T-helper 2 cell treated with Interferon-gamma antibody and Interleukin-4, amounts not matched to agents 5 μg/mL and 100 μg/mL, for 36 hours (primary cell): ENCODE measurements around the gene SYNGR4.
"Not testable (repeated sequence)": the region's sequence is repeated elsewhere in the genome, so short reads cannot be mapped to it uniquely, and the experiment has no call there.

Experiments used
- DNase-seq: peaks from one replicate; pipeline ENCODE4 v3.0.0; 2021; ENCODE audit warnings: low spot score
- H3K27ac Mint-ChIP-seq: one replicate; pipeline ENCODE4 v1.8.0; 2021; ENCODE audit warnings: mild to moderate bottlenecking, mixed read lengths
- H3K27me3 Mint-ChIP-seq: one replicate; pipeline ENCODE4 v1.8.0; 2021; ENCODE audit warnings: low read depth, mixed read lengths
- H3K36me3 Mint-ChIP-seq: one replicate; pipeline ENCODE4 v1.8.0; 2021; ENCODE audit warnings: low read depth, mixed read lengths
- H3K4me1 Mint-ChIP-seq: one replicate; pipeline ENCODE4 v1.8.0; 2021; ENCODE audit warnings: low read depth, mixed read lengths
- H3K4me3 Mint-ChIP-seq: one replicate; pipeline ENCODE4 v1.8.0; 2022; ENCODE audit warnings: mild to moderate bottlenecking, moderate library complexity, mixed read lengths
- H3K9me3 Mint-ChIP-seq: one replicate; pipeline ENCODE4 v1.8.0; 2021; ENCODE audit warnings: mixed read lengths

Gene SYNGR4

GRCh38 chr19:48363810-48364597 lies at the start of gene SYNGR4, which contains the start of gene TMEM143:
SYNGR4 (plus strand) TSS chr19:48364367; CDS start chr19:48365843, 1,476 bp downstream.
TMEM143 (minus strand) TSS chr19:48363940; CDS start chr19:48363920, 20 bp downstream.
- peaks cover 21% of the 10 kb centered on the region for H3K4me1 Mint-ChIP-seq
- peak within 1 kb of the TSS; percentile 94 for H3K27ac Mint-ChIP-seq
- H3K4me3 Mint-ChIP-seq, result peak within 1 kb of the TSS; percentile 85
- H3K9me3 Mint-ChIP-seq, result no peaks in the 10 kb centered on the region
- H3K36me3 Mint-ChIP-seq, result peaks cover 3% of the 10 kb centered on the region
- DNase-seq, result peak; percentile 99
- peaks cover 4% of the 10 kb centered on the region for H3K27me3 Mint-ChIP-seq

GRCh38 chr19:48315712-48316111 lies 48.5 kb upstream of the SYNGR4 start:
- Mint-ChIP-seq H3K4me1 (peaks cover 10% of the 10 kb centered on the region), H3K36me3 (no peaks in the 10 kb centered on the region), H3K27me3 (no peaks in the 10 kb centered on the region), H3K9me3 (no peaks in the 10 kb centered on the region), H3K27ac (no peak overlapping the region), H3K4me3 (no peak overlapping the region)
- no peak for DNase-seq

GRCh38 chr19:48317708-48317960 lies 46.5 kb upstream of the SYNGR4 start:
- H3K36me3 Mint-ChIP-seq, H3K9me3 Mint-ChIP-seq, H3K4me3 Mint-ChIP-seq, DNase-seq, H3K27me3 Mint-ChIP-seq, H3K27ac Mint-ChIP-seq: not testable (repeated sequence)
- H3K4me1 Mint-ChIP-seq, result peaks cover 18% of the 10 kb centered on the region

- Mint-ChIP-seq H3K4me3 (no peak overlapping the region), H3K9me3 (no peaks in the 10 kb centered on the region), H3K36me3 (peaks cover under 1% of the 10 kb centered on the region), H3K4me1 (peaks cover 26% of the 10 kb centered on the region), H3K27me3 (no peaks in the 10 kb centered on the region), H3K27ac (no peak overlapping the region)
- no peak for DNase-seq
Observed at GRCh38 chr19:48318286-48318987, 45.7 kb upstream of the SYNGR4 start.

GRCh38 chr19:48319647-48320541 lies 44.3 kb upstream of the SYNGR4 start:
- peak overlapping the region; percentile 98 for H3K27ac Mint-ChIP-seq
- peaks cover 2% of the 10 kb centered on the region for H3K36me3 Mint-ChIP-seq
- H3K9me3 Mint-ChIP-seq, result no peaks in the 10 kb centered on the region
- peaks cover 34% of the 10 kb centered on the region for H3K4me1 Mint-ChIP-seq
- H3K27me3 Mint-ChIP-seq, result no peaks in the 10 kb centered on the region
- peak overlapping the region; percentile 89 for H3K4me3 Mint-ChIP-seq
- peak; percentile 71 for DNase-seq

- DNase-seq, result peak; percentile 93
- Mint-ChIP-seq H3K9me3 (no peaks in the 10 kb centered on the region), H3K4me1 (peaks cover 42% of the 10 kb centered on the region)
Observed at GRCh38 chr19:48321372-48321621, 42.9 kb upstream of the SYNGR4 start.

GRCh38 chr19:48321622-48322591 lies 42.3 kb upstream of the SYNGR4 start:
- Mint-ChIP-seq H3K36me3 (peaks cover 19% of the 10 kb centered on the region), H3K27me3 (no peaks in the 10 kb centered on the region), H3K27ac (peak overlapping the region; percentile 98), H3K4me1 (peaks cover 45% of the 10 kb centered on the region), H3K9me3 (no peaks in the 10 kb centered on the region), H3K4me3 (peak overlapping the region; percentile 89)
- DNase-seq, result peak; percentile 98

More at GRCh38 chr19:48321372-48321621, 42.9 kb upstream of the SYNGR4 start:
- peaks cover 14% of the 10 kb centered on the region for H3K36me3 Mint-ChIP-seq
- peak overlapping the region; percentile 89 for H3K4me3 Mint-ChIP-seq
- no peaks in the 10 kb centered on the region for H3K27me3 Mint-ChIP-seq
- H3K27ac Mint-ChIP-seq, result peak overlapping the region; percentile 98

GRCh38 chr19:48325265-48325910 lies 38.8 kb upstream of the SYNGR4 start, which contains the start of gene EMP3:
EMP3 (plus strand) TSS chr19:48325552; CDS start chr19:48326845, 1,293 bp downstream.
- Mint-ChIP-seq H3K27ac (peak within 1 kb of the TSS; percentile 95), H3K4me1 (peaks cover 62% of the 10 kb centered on the region), H3K36me3 (peaks cover 53% of the 10 kb centered on the region), H3K9me3 (peaks cover 3% of the 10 kb centered on the region), H3K27me3 (no peaks in the 10 kb centered on the region), H3K4me3 (peak within 1 kb of the TSS; percentile 84)
- DNase-seq, result peak; percentile 84

GRCh38 chr19:48329167-48329891 lies 34.8 kb upstream of the SYNGR4 start:
- Mint-ChIP-seq H3K4me3 (peak overlapping the region; percentile 85), H3K27ac (peak overlapping the region; percentile 94), H3K9me3 (peaks cover 3% of the 10 kb centered on the region), H3K4me1 (peaks cover 58% of the 10 kb centered on the region), H3K36me3 (peaks cover 66% of the 10 kb centered on the region), H3K27me3 (no peaks in the 10 kb centered on the region)
- peak; percentile 47 for DNase-seq

GRCh38 chr19:48330012-48330681 lies 34.0 kb upstream of the SYNGR4 start:
- Mint-ChIP-seq H3K27me3 (no peaks in the 10 kb centered on the region), H3K36me3 (peaks cover 65% of the 10 kb centered on the region), H3K27ac (peak overlapping the region; percentile 94), H3K4me3 (peak overlapping the region; percentile 85), H3K9me3 (peaks cover 3% of the 10 kb centered on the region), H3K4me1 (peaks cover 61% of the 10 kb centered on the region)
- DNase-seq, result peak; percentile 80

- Mint-ChIP-seq H3K4me1 (peaks cover 51% of the 10 kb centered on the region), H3K27me3 (no peaks in the 10 kb centered on the region), H3K4me3 (peak overlapping the region; percentile 92), H3K27ac (peak overlapping the region; percentile 94), H3K9me3 (peaks cover 3% of the 10 kb centered on the region), H3K36me3 (peaks cover 46% of the 10 kb centered on the region)
- DNase-seq, result no peak
Observed at GRCh38 chr19:48332351-48332661, 31.9 kb upstream of the SYNGR4 start.
